Kidney (tissue), 14 donors: ENCODE results near the gene HIBADH. TPM values are rescaled to one million over a fixed set of nuclear protein-coding genes. Genes with fewer than 3 reads are reported as not detected.

Experiments
- DNase-seq, 5 donors: peaks; one replicate each; pipeline ENCODE4 v3.0.0-alpha.2; 2013 to 2020
- FAIRE-seq: peaks from 2 replicates; lab custom pipeline; 2012; peaks lifted over from hg19 to GRCh38; lab: Jason Lieb, UNC
- H3K27ac ChIP-seq, 2 donors: one replicate each; pipeline ENCODE4 v1.7.0; 2013; ENCODE audit warnings: low read depth in 2 of 2, low read length in 2 of 2, inconsistent platforms in 1 of 2
- H3K27me3 ChIP-seq: one replicate; pipeline ENCODE4 v1.7.1; 2013; ENCODE audit warnings: low read length, inconsistent platforms; ENCODE audit not compliant: control insufficient read depth, insufficient read depth
- H3K36me3 ChIP-seq, 3 donors: one replicate each; pipeline versions ENCODE4 v1.7.0 to v1.7.1; 2013; ENCODE audit warnings: low read length in 3 of 3, control low read depth in 1 of 3, inconsistent platforms in 1 of 3; ENCODE audit not compliant: insufficient read depth in 3 of 3, control insufficient read depth in 2 of 3
- H3K4me1 ChIP-seq, 3 donors: one replicate each; pipeline versions ENCODE4 v1.7.0 to v1.7.1; 2013; ENCODE audit warnings: low read length in 3 of 3, inconsistent platforms in 1 of 3, low read depth in 1 of 3; ENCODE audit not compliant: control insufficient read depth in 2 of 3, insufficient read depth in 2 of 3
- H3K4me3 ChIP-seq, 3 donors: one replicate each; pipeline versions ENCODE4 v1.7.0 to v1.8.1; 2013; ENCODE audit warnings: low read length in 3 of 3, control low read depth in 1 of 3, inconsistent platforms in 1 of 3
- H3K9ac ChIP-seq, 3 donors: one replicate each; pipeline versions ENCODE4 v1.7.0 to v1.7.1; 2013; ENCODE audit warnings: low read length in 3 of 3, control low read depth in 1 of 3, inconsistent platforms in 1 of 3
- H3K9me3 ChIP-seq, 3 donors: one replicate each; pipeline versions ENCODE4 v1.7.0 to v1.7.1; 2013; ENCODE audit warnings: low read length in 3 of 3, control low read depth in 1 of 3, inconsistent platforms in 1 of 3; ENCODE audit not compliant: control insufficient read depth in 2 of 3, insufficient read depth in 1 of 3
- intact Hi-C: fragments of 100-400 bp; cut with DNase I; formaldehyde crosslinking; loops from one replicate; pipeline ENCODE4 v1.11.1; 2022
- polyA plus RNA-seq: library from polyadenylated mRNA; stranded (reverse); fragments of 350-450 nt; fragmentation: Illumina TruSeq; extraction: RNeasy Lipid Tissue Mini Kit (QIAGEN cat#74804); gene quantifications from one replicate; pipeline ENCODE4 v1.2.3, GENCODE V29; 2014; ENCODE audit warnings: low read depth, low replicate concordance; ENCODE audit not compliant: insufficient read depth
- total RNA-seq: library from RNA; stranded (reverse); fragmentation: NEBNext Ultra II Directional; extraction: Animal tissue kit (Norgen Biotek cat#: 25700); gene quantifications from one replicate; pipeline ENCODE4 v1.2.1, GENCODE V29; 2021
- TF ChIP-seq, protein P1 (sequence below): IDR thresholded peaks from 3 replicates; pipeline ENCODE4 v1.5.1; 2012; ENCODE audit warnings: mild to moderate bottlenecking, moderate library complexity, borderline replicate concordance; ENCODE audit not compliant: insufficient read depth; ENCODE audit errors: extremely low read depth
- donor health status: control.
- donor health status: control.
- donor health status: control.
- donor health status: control.
- donor health status: control.
- donor health status: DM: yes; HTN: yes; CAD: no.
- donor health status: Normal renal cell carcinoma (clear cell type).

HIBADH gene
- total and polyA plus RNA-seq, 2 donors from 2014 or later: 42.6 to 160 TPM

DNA sequence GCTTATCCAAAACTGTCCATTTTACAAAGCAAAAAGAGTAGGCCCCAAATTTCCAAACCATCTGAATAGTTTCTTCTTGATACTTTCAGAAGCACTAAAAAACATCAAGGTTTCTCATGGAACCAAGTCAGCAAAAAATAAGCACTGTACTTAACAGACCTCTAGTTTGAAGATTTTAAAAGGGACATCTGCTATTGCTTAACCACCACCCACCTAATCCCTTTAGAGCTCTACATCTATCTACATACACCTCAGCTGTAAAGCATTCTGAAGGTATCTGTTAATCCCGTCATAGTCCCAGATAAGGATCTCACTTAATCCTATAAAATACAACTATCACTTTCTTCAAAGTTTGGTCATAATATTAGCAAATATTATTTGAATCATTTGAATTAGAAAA, 72.3 kb downstream of the HIBADH start:
- H3K9me3 ChIP-seq: no peaks in the 10 kb centered on the region
- no peak for DNase-seq
- H3K27me3 ChIP-seq: no peaks in the 10 kb centered on the region
- no peak overlapping the region for H3K27ac ChIP-seq
- intact Hi-C loops: no loop called here
- peaks cover 0 to 3% (median 0%) of the 10 kb centered on the region in 3 donors for H3K4me1 ChIP-seq
- H3K36me3 ChIP-seq: no peaks in the 10 kb centered on the region
- no peak overlapping the region for H3K4me3 ChIP-seq
- no peak overlapping the region for H3K9ac ChIP-seq
- TF ChIP-seq, protein P1, sequence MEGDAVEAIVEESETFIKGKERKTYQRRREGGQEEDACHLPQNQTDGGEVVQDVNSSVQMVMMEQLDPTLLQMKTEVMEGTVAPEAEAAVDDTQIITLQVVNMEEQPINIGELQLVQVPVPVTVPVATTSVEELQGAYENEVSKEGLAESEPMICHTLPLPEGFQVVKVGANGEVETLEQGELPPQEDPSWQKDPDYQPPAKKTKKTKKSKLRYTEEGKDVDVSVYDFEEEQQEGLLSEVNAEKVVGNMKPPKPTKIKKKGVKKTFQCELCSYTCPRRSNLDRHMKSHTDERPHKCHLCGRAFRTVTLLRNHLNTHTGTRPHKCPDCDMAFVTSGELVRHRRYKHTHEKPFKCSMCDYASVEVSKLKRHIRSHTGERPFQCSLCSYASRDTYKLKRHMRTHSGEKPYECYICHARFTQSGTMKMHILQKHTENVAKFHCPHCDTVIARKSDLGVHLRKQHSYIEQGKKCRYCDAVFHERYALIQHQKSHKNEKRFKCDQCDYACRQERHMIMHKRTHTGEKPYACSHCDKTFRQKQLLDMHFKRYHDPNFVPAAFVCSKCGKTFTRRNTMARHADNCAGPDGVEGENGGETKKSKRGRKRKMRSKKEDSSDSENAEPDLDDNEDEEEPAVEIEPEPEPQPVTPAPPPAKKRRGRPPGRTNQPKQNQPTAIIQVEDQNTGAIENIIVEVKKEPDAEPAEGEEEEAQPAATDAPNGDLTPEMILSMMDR: no peak
- FAIRE-seq: no peak

DNA sequence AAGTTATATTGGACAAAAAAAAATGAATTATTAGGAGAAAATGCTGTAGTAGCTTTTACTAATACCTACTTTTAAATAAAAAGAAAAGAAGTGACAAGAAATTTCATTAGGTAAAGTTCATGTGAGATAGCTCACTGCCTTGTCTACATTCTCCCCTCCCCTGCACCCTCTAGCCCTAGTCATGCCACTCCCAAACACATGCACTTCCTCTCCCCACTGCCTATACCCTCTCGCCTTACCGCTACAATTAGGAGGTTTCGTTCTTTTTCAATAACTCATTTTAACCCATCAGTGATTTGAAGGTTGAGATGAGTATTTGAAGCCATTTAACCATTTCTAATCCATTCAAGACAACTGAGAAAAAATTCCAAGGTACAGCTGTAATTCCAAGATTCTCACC, 75.3 kb downstream of the HIBADH start:
- H3K27me3 ChIP-seq: no peaks in the 10 kb centered on the region
- FAIRE-seq: no peak
- no peak overlapping the region for H3K4me3 ChIP-seq
- no peak for DNase-seq
- H3K27ac ChIP-seq: no peak overlapping the region
- H3K4me1 ChIP-seq: peaks cover 0 to 3% (median 0%) of the 10 kb centered on the region in 3 donors
- no peaks in the 10 kb centered on the region for H3K36me3 ChIP-seq
- H3K9ac ChIP-seq: no peak overlapping the region
- TF ChIP-seq, protein P1: no peak
- intact Hi-C loops: no loop called here
- no peaks in the 10 kb centered on the region for H3K9me3 ChIP-seq

DNA sequence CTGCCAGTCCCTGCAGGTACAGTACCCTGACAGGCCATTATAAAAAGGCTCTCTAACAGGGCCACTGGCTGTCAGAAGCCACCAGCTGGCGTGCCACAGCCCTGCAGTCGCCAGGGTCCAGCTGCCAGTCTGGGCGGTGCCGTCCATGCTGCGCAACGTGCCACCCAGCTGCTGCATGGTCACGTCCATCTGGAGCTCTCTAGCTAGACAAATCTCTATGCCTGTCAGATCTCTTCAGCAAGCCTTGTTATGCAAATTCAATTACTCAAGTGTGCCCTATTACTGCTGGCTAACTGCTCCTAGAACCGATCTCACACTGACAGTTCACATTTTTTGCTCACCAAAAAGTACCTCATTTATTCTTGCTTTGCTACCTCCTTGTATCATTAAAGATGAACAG, 75.9 kb downstream of the HIBADH start:
- Histone ChIP-seq H3K27ac (no peak overlapping the region), H3K9me3 (no peaks in the 10 kb centered on the region), H3K9ac (no peak overlapping the region), H3K36me3 (no peaks in the 10 kb centered on the region), H3K27me3 (no peaks in the 10 kb centered on the region), H3K4me1 (peaks cover 0 to 3% (median 0%) of the 10 kb centered on the region in 3 donors), H3K4me3 (no peak overlapping the region)
- peak in 2 of 5 donors; percentile 11 to 63 for DNase-seq
- intact Hi-C loops: no loop called here
- FAIRE-seq: no peak
- TF ChIP-seq, protein P1: no peak
